ENCODE measurements around the gene CDADC1. TPM values are rescaled to one million over a fixed set of nuclear protein-coding genes. Genes with fewer than 3 reads are reported as not detected.

CDADC1 gene
- total and polyA plus RNA-seq, 2 donors (not counting 1 experiment from before 2014, with no cell fraction given) = 6.1 to 6.6 TPM

DNA sequence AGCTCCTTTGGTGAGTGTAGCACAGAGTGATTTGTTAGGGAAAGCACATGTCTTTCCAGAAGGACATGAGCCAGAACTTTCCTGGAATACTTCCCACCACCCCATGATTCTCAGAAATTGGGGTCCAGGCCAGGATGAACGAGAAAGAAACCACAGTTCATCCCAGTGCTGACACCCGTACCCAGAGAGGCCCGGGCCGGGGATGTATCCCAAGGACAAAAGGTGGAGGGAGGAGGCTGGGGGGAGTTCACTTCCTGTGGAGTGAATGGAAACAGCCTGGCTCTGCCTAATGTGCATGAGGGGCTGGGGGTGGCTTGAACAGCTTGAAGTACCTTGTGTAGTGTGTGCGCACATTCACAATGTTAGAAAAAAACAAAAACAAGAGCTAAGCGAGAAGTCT lies 47.5 kb downstream of the CDADC1 start:
- TF ChIP-seq EZH2 (IDR thresholded peaks at IDR 0.05; ENCODE audit: low read length, missing control alignments) = no peak
- no peak for TF ChIP-seq CTCF (conservative IDR thresholded peaks at IDR 0.05 in 1 of 2, IDR thresholded peaks at IDR 0.05 in 1 of 2; ENCODE audit: low read depth in 1 of 2, low read length in 2 of 2)
- Histone ChIP-seq H4K20me1 (ENCODE audit: control insufficient read depth, extremely low read depth, insufficient read depth, low read length) (no peaks in the 10 kb centered on the region), H3K27me3 (ENCODE audit: control insufficient read depth, insufficient read depth, low read length) (no peaks in the 10 kb centered on the region), H3K4me2 (ENCODE audit: extremely low read depth, insufficient read depth, low read length) (no peak overlapping the region), H3K9ac (ENCODE audit: insufficient read depth, low read length) (no peak overlapping the region), H3K4me3 (replicated peaks in 1 of 4; ENCODE audit: control extremely low read depth in 1 of 4, insufficient read depth in 1 of 4, low read depth in 3 of 4, low read length in 4 of 4) (no peak overlapping the region), H3K4me1 (ENCODE audit: control insufficient read depth, extremely low read depth, insufficient read depth, low read length) (peaks cover 3% of the 10 kb centered on the region), H3K27ac (ENCODE audit: insufficient read depth, low read length) (no peak overlapping the region), H2AFZ (ENCODE audit: low read length) (no peak overlapping the region), H3K9me3 (ENCODE audit: control insufficient read depth, insufficient read depth, low read depth, low read length) (no peaks in the 10 kb centered on the region), H3K79me2 (ENCODE audit: control insufficient read depth, insufficient read depth, low read length) (no peaks in the 10 kb centered on the region), H3K36me3 (ENCODE audit: control insufficient read depth, insufficient read depth, low read length) (no peaks in the 10 kb centered on the region)
- peak in 1 of 2 donors; percentile 31 for DNase-seq (ENCODE audit: low read depth in 2 of 2)

DNA sequence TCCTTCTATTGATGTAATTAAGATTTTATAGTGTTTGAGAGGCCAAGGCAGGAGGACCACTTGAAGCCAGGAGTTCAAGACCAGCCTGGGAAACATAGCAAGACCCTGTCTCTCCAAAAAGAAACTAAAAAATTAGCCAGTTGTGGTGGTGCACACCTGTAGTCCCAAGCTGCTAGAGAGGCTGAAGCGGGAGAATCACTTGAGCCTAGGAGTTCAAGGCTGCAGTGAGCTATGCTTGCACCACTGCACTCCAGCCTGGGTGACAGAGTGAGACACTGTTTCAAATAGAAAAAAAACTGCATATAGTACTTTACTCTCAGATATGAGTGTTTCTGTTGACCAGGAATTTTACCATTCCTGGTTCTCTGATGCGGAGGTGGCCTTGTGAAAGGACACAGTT lies 48.9 kb downstream of the CDADC1 start:
- Histone ChIP-seq H3K9ac (ENCODE audit: insufficient read depth, low read length) (no peak overlapping the region), H4K20me1 (ENCODE audit: control insufficient read depth, extremely low read depth, insufficient read depth, low read length) (no peaks in the 10 kb centered on the region), H3K9me3 (ENCODE audit: control insufficient read depth, insufficient read depth, low read depth, low read length) (no peaks in the 10 kb centered on the region), H3K4me2 (ENCODE audit: extremely low read depth, insufficient read depth, low read length) (no peak overlapping the region), H3K4me3 (replicated peaks in 1 of 4; ENCODE audit: control extremely low read depth in 1 of 4, insufficient read depth in 1 of 4, low read depth in 3 of 4, low read length in 4 of 4) (no peak overlapping the region), H2AFZ (ENCODE audit: low read length) (no peak overlapping the region), H3K36me3 (ENCODE audit: control insufficient read depth, insufficient read depth, low read length) (no peaks in the 10 kb centered on the region), H3K27ac (ENCODE audit: insufficient read depth, low read length) (no peak overlapping the region), H3K27me3 (ENCODE audit: control insufficient read depth, insufficient read depth, low read length) (no peaks in the 10 kb centered on the region), H3K79me2 (ENCODE audit: control insufficient read depth, insufficient read depth, low read length) (no peaks in the 10 kb centered on the region), H3K4me1 (ENCODE audit: control insufficient read depth, extremely low read depth, insufficient read depth, low read length) (peaks cover 3% of the 10 kb centered on the region)
- no peak for TF ChIP-seq CTCF (conservative IDR thresholded peaks at IDR 0.05 in 1 of 2, IDR thresholded peaks at IDR 0.05 in 1 of 2; ENCODE audit: low read depth in 1 of 2, low read length in 2 of 2)
- no peak for DNase-seq (ENCODE audit: low read depth in 2 of 2)

DNA sequence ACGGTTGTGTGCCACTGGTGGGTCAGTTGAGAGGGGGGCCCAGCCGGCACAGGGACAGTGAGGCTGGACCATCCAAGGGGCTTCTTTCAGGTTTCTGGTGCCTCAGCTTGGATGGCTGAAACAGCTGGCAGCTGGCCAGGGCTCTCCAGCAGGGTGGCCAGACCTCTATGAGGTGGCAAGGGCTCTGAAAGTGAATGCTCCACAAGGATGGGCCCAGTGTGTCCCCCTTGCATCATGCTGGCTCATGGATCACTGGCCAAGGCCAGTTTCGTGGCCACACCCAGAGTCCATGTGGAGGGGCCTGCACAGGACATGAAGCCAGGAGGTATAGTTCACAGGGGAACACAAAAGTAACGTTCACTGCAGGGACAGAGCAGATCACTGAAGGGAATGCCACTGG lies 49.6 kb downstream of the CDADC1 start:
- H3K9me3 ChIP-seq (ENCODE audit: control insufficient read depth, insufficient read depth, low read depth, low read length) = no peaks in the 10 kb centered on the region
- H3K9ac ChIP-seq (ENCODE audit: insufficient read depth, low read length) = no peak overlapping the region
- DNase-seq (ENCODE audit: low read depth in 2 of 2) = no peak
- TF ChIP-seq EZH2 (IDR thresholded peaks at IDR 0.05; ENCODE audit: low read length, missing control alignments) (no peak), CTCF (conservative IDR thresholded peaks at IDR 0.05 in 1 of 2, IDR thresholded peaks at IDR 0.05 in 1 of 2; ENCODE audit: low read depth in 1 of 2, low read length in 2 of 2) (no peak)
- H3K36me3 ChIP-seq (ENCODE audit: control insufficient read depth, insufficient read depth, low read length) = no peaks in the 10 kb centered on the region
- no peak overlapping the region for H3K27ac ChIP-seq (ENCODE audit: insufficient read depth, low read length)
- H3K4me2 ChIP-seq (ENCODE audit: extremely low read depth, insufficient read depth, low read length) = no peak overlapping the region
- no peak overlapping the region for H3K4me3 ChIP-seq (replicated peaks in 1 of 4; ENCODE audit: control extremely low read depth in 1 of 4, insufficient read depth in 1 of 4, low read depth in 3 of 4, low read length in 4 of 4)
- no peaks in the 10 kb centered on the region for H4K20me1 ChIP-seq (ENCODE audit: control insufficient read depth, extremely low read depth, insufficient read depth, low read length)
- no peaks in the 10 kb centered on the region for H3K79me2 ChIP-seq (ENCODE audit: control insufficient read depth, insufficient read depth, low read length)
- H3K4me1 ChIP-seq (ENCODE audit: control insufficient read depth, extremely low read depth, insufficient read depth, low read length) = peaks cover 3% of the 10 kb centered on the region
- H3K27me3 ChIP-seq (ENCODE audit: control insufficient read depth, insufficient read depth, low read length) = no peaks in the 10 kb centered on the region
- no peak overlapping the region for H2AFZ ChIP-seq (ENCODE audit: low read length)
